Spleen (tissue), 7 donors: Measurements from ENCODE around the gene ZNF618.

ENCODE experiments used
- CTCF ChIP-seq, 11 experiments: fragments of 200-600 bp in 7 of 11; fragments of 450-650 bp in 4 of 11; sonication (generic) in 4 of 11; IDR thresholded peaks in 8 of 11; conservative IDR thresholded peaks in 3 of 11; 1 replicate in 7 of 11; 2 replicates in 4 of 11; pipeline versions ENCODE4 v1.4.0 to v1.8.0; 2016 to 2021; ENCODE audit warnings: antibody characterized with exemption in 11 of 11, inconsistent platforms in 4 of 11, mild to moderate bottlenecking in 1 of 11
- POLR2A ChIP-seq, 3 donors: fragments of 450-650 bp; IDR thresholded peaks; one replicate each; pipeline ENCODE4 v1.5.1; 2017; ENCODE audit warnings: antibody characterized with exemption in 3 of 3, mild to moderate bottlenecking in 1 of 3
- donor health status: DM: no; HTN: no; CAD: no; lungs with moderate emphysema.
- donor health status: DM: no; HTN: no; CAD: no.
- donor health status: DM: no; HTN: no; CAD: no.

DNA sequence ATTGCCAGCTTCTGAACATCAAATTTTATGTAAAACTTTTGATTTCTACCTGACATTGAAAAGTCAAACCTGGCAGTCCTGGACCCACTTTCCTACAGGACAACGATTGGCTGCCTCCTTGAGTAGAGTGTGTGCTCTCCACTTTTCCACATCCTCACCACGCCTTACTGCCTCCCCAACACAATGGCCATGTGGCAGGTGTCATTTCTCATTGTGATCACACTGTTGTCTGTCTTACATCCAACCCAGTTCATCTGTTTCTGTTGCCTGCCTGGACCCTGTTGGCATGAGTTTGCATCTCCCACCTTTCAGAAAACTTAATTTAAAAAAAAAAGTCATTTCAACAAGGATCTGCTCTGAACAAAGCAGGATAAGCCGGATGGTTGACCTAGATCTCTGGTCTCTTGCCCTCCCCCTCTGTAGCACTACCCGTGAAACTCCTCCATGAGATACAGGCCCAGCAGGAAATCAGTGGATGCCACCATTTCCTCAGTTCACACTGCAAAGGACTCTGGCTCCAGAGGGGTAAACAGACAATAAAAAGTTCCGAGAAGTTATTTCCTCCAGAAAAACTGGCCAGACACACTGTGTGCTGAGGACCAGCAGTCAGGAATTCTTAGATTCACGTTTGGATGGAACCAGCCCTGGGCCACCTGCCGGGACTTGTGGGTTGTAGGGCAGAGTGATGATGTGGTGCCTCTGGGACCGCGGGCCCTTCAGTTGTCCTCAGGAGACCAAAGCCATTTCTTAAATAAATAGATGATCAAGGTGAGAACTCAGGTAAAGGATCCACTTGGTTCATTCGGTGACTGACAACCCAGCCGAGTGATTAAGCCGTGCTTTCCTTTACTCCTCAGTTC is 153.4 kb downstream of the ZNF618 start:
- TF ChIP-seq POLR2A (IDR thresholded peaks at IDR 0.05) (no peak), CTCF (IDR thresholded peaks at IDR 0.05 in 8 of 11, conservative IDR thresholded peaks at IDR 0.05 in 3 of 11) (no peak)
